H54 (cell line): ENCODE data around the gene RBM33.

Experiments
- DNase-seq: peaks from one replicate; pipeline ENCODE4 v3.0.0; 2011; ENCODE audit warnings: low spot score, mixed read lengths; ENCODE audit not compliant: insufficient read length
- FAIRE-seq: peaks from 3 replicates; lab custom pipeline; 2011; peaks lifted over from hg19 to GRCh38; lab: Jason Lieb, UNC
- POLR2A ChIP-seq: IDR thresholded peaks from 2 replicates; pipeline ENCODE4 v1.6.1; 2011; ENCODE audit warnings: low read depth, mild to moderate bottlenecking, low read length

Gene RBM33

GRCh38 chr7:155717010-155717744, 72.7 kb downstream of the RBM33 start:
- no peak for TF ChIP-seq POLR2A
- no peak for FAIRE-seq
- no peak for DNase-seq

GRCh38 chr7:155721056-155721455, 76.6 kb downstream of the RBM33 start:
- no peak for TF ChIP-seq POLR2A
- DNase-seq = no peak
- FAIRE-seq = no peak

GRCh38 chr7:155722118-155722517, 77.7 kb downstream of the RBM33 start:
- TF ChIP-seq POLR2A = no peak
- DNase-seq (no peak), FAIRE-seq (no peak)

GRCh38 chr7:155722936-155723335, 78.5 kb downstream of the RBM33 start:
- FAIRE-seq = peak; percentile 30
- TF ChIP-seq POLR2A = no peak
- no peak for DNase-seq

- no peak for FAIRE-seq
- no peak for DNase-seq
- TF ChIP-seq POLR2A = no peak
Measured at GRCh38 chr7:155724327-155725005, 80.0 kb downstream of the RBM33 start.

GRCh38 chr7:155725006-155725355, 80.5 kb downstream of the RBM33 start:
- DNase-seq (no peak), FAIRE-seq (no peak)
- no peak for TF ChIP-seq POLR2A

GRCh38 chr7:155727616-155728015, 83.2 kb downstream of the RBM33 start:
- no peak for FAIRE-seq
- TF ChIP-seq POLR2A = no peak
- no peak for DNase-seq

GRCh38 chr7:155728116-155728515, 83.7 kb downstream of the RBM33 start:
- TF ChIP-seq POLR2A = no peak
- no peak for DNase-seq
- FAIRE-seq = no peak

GRCh38 chr7:155729847-155730246, 85.4 kb downstream of the RBM33 start:
- no peak for DNase-seq
- FAIRE-seq = no peak
- no peak for TF ChIP-seq POLR2A

- FAIRE-seq (no peak), DNase-seq (no peak)
- TF ChIP-seq POLR2A = no peak
Measured at GRCh38 chr7:155731380-155731779, 86.9 kb downstream of the RBM33 start.

GRCh38 chr7:155731871-155732270, 87.4 kb downstream of the RBM33 start:
- FAIRE-seq (no peak), DNase-seq (no peak)
- TF ChIP-seq POLR2A = no peak

GRCh38 chr7:155732286-155732685, 87.8 kb downstream of the RBM33 start:
- no peak for TF ChIP-seq POLR2A
- no peak for FAIRE-seq

GRCh38 chr7:155733582-155734444, 89.4 kb downstream of the RBM33 start:
- DNase-seq (no peak), FAIRE-seq (no peak)
- TF ChIP-seq POLR2A = no peak

More at GRCh38 chr7:155732286-155732685, 87.8 kb downstream of the RBM33 start:
- no peak for DNase-seq

- FAIRE-seq = no peak
- TF ChIP-seq POLR2A = no peak
- DNase-seq = no peak
Measured at GRCh38 chr7:155734445-155734809, 90.0 kb downstream of the RBM33 start.
